GM12801 (cell line): Measurements from ENCODE around the gene ZNF580.

Source experiments
- CTCF ChIP-seq: IDR thresholded peaks from one replicate; pipeline ENCODE4 v1.5.1; 2011; ENCODE audit warnings: control low read depth; ENCODE audit not compliant: insufficient read length; ENCODE audit errors: extremely low read depth

The ZNF580 gene

GRCh38 chr19:55650126-55650557 lies 9.3 kb downstream of the ZNF580 start:
- no peak for TF ChIP-seq CTCF

GRCh38 chr19:55650602-55651230 lies 9.9 kb downstream of the ZNF580 start:
- no peak for TF ChIP-seq CTCF

- TF ChIP-seq CTCF = no peak
Observed at GRCh38 chr19:55651236-55651635, 10.4 kb downstream of the ZNF580 start.

GRCh38 chr19:55652311-55653128 lies 11.7 kb downstream of the ZNF580 start:
- TF ChIP-seq CTCF = no peak

- peak; percentile 99 for TF ChIP-seq CTCF
Observed at GRCh38 chr19:55653651-55654322, 13.0 kb downstream of the ZNF580 start.

- TF ChIP-seq CTCF = no peak
Observed at GRCh38 chr19:55654323-55654867, 13.6 kb downstream of the ZNF580 start.
